Cardiac muscle cell (in vitro differentiated cells and primary cell): Measurements from ENCODE around the gene ACO2. TPM values are rescaled to one million over a fixed set of nuclear protein-coding genes. Genes with fewer than 3 reads are reported as not detected.
A peak's percentile ranks its signal among the peaks of the same experiment; 100 is the strongest.

Source experiments
- DNase-seq, 2 donors: peaks; one replicate each; pipeline versions ENCODE4 v3.0.0 to v3.0.0-alpha.2; 2010 to 2017; ENCODE audit warnings: low read depth in 1 of 2, low spot score in 1 of 2
- H3K27ac ChIP-seq: fragments of 200-600 bp; sonication (generic); 2 replicates; pipeline ENCODE4 v1.5.1; 2016
- H3K27me3 ChIP-seq: fragments of 200-600 bp; sonication (generic); 2 replicates; pipeline ENCODE4 v1.6.0; 2016; ENCODE audit warnings: control low read depth
- H3K36me3 ChIP-seq: fragments of 200-600 bp; sonication (generic); 2 replicates; pipeline ENCODE4 v1.5.1; 2016; ENCODE audit warnings: control low read depth
- H3K4me1 ChIP-seq: fragments of 200-600 bp; sonication (generic); 2 replicates; pipeline ENCODE4 v1.8.1; 2017; ENCODE audit warnings: low read depth, mild to moderate bottlenecking, mixed run types
- H3K4me3 ChIP-seq: fragments of 200-600 bp; sonication (generic); 2 replicates; pipeline ENCODE4 v1.5.1; 2016; ENCODE audit warnings: mild to moderate bottlenecking
- H3K9me3 ChIP-seq: fragments of 200-600 bp; sonication (generic); 2 replicates; pipeline ENCODE4 v1.5.1; 2017; ENCODE audit warnings: low read depth, mild to moderate bottlenecking, control low read depth
- polyA plus RNA-seq: library from polyadenylated mRNA; unstranded; fragments of >200 nt; fragmentation: Nextera tagmentation; extraction: Ambion mirVana; gene quantifications from 2 replicates; pipeline ENCODE4 v1.2.1, GENCODE V29; 2016
- total RNA-seq: library from RNA; depleted of rRNA; stranded (reverse); fragments of >200 nt; gene quantifications from 2 replicates; pipeline ENCODE4 v1.2.3, GENCODE V29; 2016
- TF ChIP-seq, protein P1 (sequence below): IDR thresholded peaks from 2 replicates; pipeline ENCODE4 v1.5.1; 2012; ENCODE audit warnings: low read depth, mild to moderate bottlenecking, low read length

The ACO2 gene
- total and polyA plus RNA-seq, 2 experiments from 2014 or later: 183 to 328 TPM

GRCh38 chr22:41561788-41562187 lies 92.9 kb downstream of the ACO2 start:
- TF ChIP-seq, protein P1, sequence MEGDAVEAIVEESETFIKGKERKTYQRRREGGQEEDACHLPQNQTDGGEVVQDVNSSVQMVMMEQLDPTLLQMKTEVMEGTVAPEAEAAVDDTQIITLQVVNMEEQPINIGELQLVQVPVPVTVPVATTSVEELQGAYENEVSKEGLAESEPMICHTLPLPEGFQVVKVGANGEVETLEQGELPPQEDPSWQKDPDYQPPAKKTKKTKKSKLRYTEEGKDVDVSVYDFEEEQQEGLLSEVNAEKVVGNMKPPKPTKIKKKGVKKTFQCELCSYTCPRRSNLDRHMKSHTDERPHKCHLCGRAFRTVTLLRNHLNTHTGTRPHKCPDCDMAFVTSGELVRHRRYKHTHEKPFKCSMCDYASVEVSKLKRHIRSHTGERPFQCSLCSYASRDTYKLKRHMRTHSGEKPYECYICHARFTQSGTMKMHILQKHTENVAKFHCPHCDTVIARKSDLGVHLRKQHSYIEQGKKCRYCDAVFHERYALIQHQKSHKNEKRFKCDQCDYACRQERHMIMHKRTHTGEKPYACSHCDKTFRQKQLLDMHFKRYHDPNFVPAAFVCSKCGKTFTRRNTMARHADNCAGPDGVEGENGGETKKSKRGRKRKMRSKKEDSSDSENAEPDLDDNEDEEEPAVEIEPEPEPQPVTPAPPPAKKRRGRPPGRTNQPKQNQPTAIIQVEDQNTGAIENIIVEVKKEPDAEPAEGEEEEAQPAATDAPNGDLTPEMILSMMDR: no peak
- Histone ChIP-seq H3K4me1 (peaks cover 41% of the 10 kb centered on the region), H3K9me3 (no peaks in the 10 kb centered on the region), H3K27ac (no peak overlapping the region), H3K4me3 (no peak overlapping the region), H3K36me3 (no peaks in the 10 kb centered on the region), H3K27me3 (no peaks in the 10 kb centered on the region)
- DNase-seq: no peak

DNA sequence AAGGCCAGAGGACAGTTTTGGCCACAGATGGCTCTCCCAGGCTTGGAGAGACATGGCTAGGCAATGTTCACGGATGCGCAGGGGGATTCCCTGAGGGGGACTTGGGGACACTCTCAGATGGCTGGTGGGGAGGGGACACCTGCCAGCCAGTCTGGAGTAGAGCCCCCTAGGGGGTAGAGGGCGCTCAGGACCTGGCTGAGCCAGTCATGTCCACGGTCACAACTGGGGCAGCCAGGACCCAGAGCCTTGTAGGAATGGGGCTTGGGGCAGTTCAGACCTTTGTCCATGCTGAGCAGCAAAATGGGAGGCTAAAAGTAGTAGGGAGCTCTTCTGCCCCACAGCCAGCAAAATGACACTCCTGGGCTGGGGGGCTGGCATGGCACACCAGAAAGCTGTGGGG lies 93.5 kb downstream of the ACO2 start:
- Histone ChIP-seq H3K27ac (no peak overlapping the region), H3K36me3 (no peaks in the 10 kb centered on the region), H3K4me1 (peaks cover 38% of the 10 kb centered on the region), H3K9me3 (no peaks in the 10 kb centered on the region), H3K4me3 (no peak overlapping the region), H3K27me3 (no peaks in the 10 kb centered on the region)
- TF ChIP-seq, protein P1: no peak
- no peak for DNase-seq

DNA sequence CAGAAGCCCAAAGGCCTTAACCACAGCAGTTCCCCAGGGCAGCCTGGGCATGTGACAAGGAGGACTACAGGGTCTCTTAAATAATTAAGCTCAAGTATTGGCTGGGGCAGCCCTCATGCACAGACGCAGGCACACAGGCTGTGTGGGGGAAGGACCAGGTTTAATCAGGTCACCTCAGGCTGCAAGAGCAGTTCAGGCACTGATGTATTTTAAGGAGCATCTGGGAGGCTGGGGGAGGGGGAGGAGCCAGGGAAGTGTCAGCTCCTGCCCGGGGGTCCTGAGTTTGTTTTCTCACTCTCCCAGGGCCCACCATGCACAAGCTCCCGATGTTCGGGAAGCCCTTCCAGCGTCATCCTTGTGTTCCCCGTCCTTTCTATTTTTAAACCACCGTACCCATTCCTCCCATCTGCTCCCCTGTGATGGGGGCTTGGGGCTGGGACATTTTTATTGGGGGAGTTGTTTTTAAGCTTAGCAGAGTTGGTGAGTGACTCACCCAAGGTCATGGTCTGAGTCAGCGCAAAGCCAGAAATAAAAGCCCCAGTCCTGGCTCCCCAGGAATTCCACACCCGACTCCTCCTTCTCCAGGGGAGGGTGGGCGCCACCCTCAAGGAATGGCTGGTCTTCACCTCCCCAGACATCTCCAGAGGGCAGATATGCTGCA lies 94.3 kb downstream of the ACO2 start:
- Histone ChIP-seq H3K4me1 (peaks cover 33% of the 10 kb centered on the region), H3K27ac (no peak overlapping the region), H3K9me3 (no peaks in the 10 kb centered on the region), H3K4me3 (no peak overlapping the region), H3K27me3 (no peaks in the 10 kb centered on the region), H3K36me3 (no peaks in the 10 kb centered on the region)
- TF ChIP-seq, protein P1: no peak
- DNase-seq: peak in 1 of 2 donors; percentile 72

GRCh38 chr22:41564563-41564962 lies 95.6 kb downstream of the ACO2 start:
- TF ChIP-seq, protein P1: no peak
- Histone ChIP-seq H3K36me3 (no peaks in the 10 kb centered on the region), H3K27ac (no peak overlapping the region), H3K9me3 (no peaks in the 10 kb centered on the region), H3K4me3 (no peak overlapping the region), H3K4me1 (peaks cover 32% of the 10 kb centered on the region), H3K27me3 (no peaks in the 10 kb centered on the region)
- no peak for DNase-seq

DNA sequence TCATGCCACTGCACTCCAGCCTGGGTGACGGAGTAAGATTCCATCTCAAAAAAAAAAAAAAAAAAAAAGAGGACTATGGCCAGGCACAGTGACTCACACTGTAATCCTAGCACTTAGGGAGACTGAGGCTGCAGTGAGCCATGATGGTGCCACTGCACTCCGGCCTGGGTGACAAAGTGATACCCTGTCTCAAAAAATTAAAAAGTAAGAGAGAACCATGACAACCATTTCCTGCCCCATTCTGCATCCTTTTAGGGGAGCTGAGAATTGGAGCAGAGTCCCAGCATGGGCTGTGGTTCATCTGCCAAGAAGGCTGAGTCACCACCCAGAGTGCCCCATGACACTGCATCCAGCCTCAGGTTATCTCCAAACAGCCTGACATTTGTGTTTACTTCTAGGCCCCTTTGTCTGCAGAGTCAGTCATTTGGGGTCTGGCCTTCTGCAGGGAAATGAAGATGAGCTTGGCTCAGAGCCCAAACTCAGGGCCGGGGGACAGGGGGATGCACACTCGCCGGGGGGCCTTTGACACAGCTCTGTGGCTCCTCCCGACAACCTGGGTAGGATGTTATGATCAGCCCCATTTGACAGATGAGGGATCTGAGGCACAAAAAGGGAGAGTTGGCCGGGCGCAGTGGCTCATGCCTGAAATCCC lies 96.6 kb downstream of the ACO2 start:
- TF ChIP-seq, protein P1: no peak
- peak in 1 of 2 donors; percentile 82 for DNase-seq
- H3K36me3 ChIP-seq: no peaks in the 10 kb centered on the region
- H3K4me3 ChIP-seq: no peak overlapping the region
- no peaks in the 10 kb centered on the region for H3K9me3 ChIP-seq
- H3K4me1 ChIP-seq: peaks cover 22% of the 10 kb centered on the region
- H3K27me3 ChIP-seq: no peaks in the 10 kb centered on the region
- no peak overlapping the region for H3K27ac ChIP-seq
